ENCODE measurements around the gene SNX2.

- TF ChIP-seq EZH2 (IDR thresholded peaks at IDR 0.05; ENCODE audit: insufficient read depth, poor library complexity, severe bottlenecking) (no peak), EZH2phosphoT487 (IDR thresholded peaks at IDR 0.05; ENCODE audit: insufficient read depth, low read depth) (no peak)
Measured at GRCh38 chr5:122760236-122760635, 14.6 kb upstream of the SNX2 start.
